Left renal pelvis (tissue), 4 donors: ENCODE measurements around the gene CDCA5. TPM values are rescaled to one million over a fixed set of nuclear protein-coding genes. Genes with fewer than 3 reads are reported as not detected.

ENCODE experiments used
- DNase-seq, 4 donors: peaks; one replicate each; pipeline ENCODE4 v3.0.0-alpha.2; 2013; ENCODE audit warnings: low read depth in 4 of 4, low spot score in 3 of 4
- polyA plus RNA-seq, 4 donors: library from polyadenylated mRNA; unstranded; fragments of 120-200 nt; gene quantifications; one replicate each; pipeline ENCODE4 v1.2.1, GENCODE V29; 2013; ENCODE audit not compliant: insufficient read length in 4 of 4

CDCA5 gene
- polyA plus RNA-seq, 4 donors, result 15.7 to 20.1 (median 18.0) TPM

GRCh38 chr11:65078151-65078550 lies 5.7 kb downstream of the CDCA5 start:
- no peak for DNase-seq

GRCh38 chr11:65077451-65077850 lies 6.4 kb downstream of the CDCA5 start:
- no peak for DNase-seq

GRCh38 chr11:65072631-65072966 lies 11.2 kb downstream of the CDCA5 start:
- no peak for DNase-seq

GRCh38 chr11:65071907-65072630 lies 11.8 kb downstream of the CDCA5 start:
- no peak for DNase-seq

GRCh38 chr11:65069217-65069616 lies 14.6 kb downstream of the CDCA5 start:
- no peak for DNase-seq

- DNase-seq, result no peak
Observed at GRCh38 chr11:65067446-65067845, 16.4 kb downstream of the CDCA5 start.

- no peak for DNase-seq
Observed at GRCh38 chr11:65066805-65067291, 17.0 kb downstream of the CDCA5 start.

GRCh38 chr11:65066315-65066714 lies 17.5 kb downstream of the CDCA5 start:
- DNase-seq, result no peak

GRCh38 chr11:65065851-65066250 lies 18.0 kb downstream of the CDCA5 start:
- no peak for DNase-seq

GRCh38 chr11:65064847-65065240 lies 19.0 kb downstream of the CDCA5 start:
- DNase-seq, result no peak

GRCh38 chr11:65063532-65063931 lies 20.3 kb downstream of the CDCA5 start:
- DNase-seq, result no peak

- no peak for DNase-seq
Observed at GRCh38 chr11:65060913-65061408, 22.9 kb downstream of the CDCA5 start.

GRCh38 chr11:65059959-65060824 lies 23.6 kb downstream of the CDCA5 start:
- DNase-seq, result no peak

- DNase-seq, result no peak
Observed at GRCh38 chr11:65059523-65059922, 24.3 kb downstream of the CDCA5 start.

- DNase-seq, result no peak
Observed at GRCh38 chr11:65058419-65059054, 25.3 kb downstream of the CDCA5 start, which contains the start of gene NAALADL1. TSS of gene NAALADL1 (minus strand) at chr11:65058553. CDS start at chr11:65058521, 32 bp downstream.

- DNase-seq, result no peak
Observed at GRCh38 chr11:65058012-65058411, 25.8 kb downstream of the CDCA5 start.

- no peak for DNase-seq
Observed at GRCh38 chr11:65057526-65057925, 26.3 kb downstream of the CDCA5 start.

- DNase-seq, result no peak
Observed at GRCh38 chr11:65056999-65057398, 26.8 kb downstream of the CDCA5 start.

GRCh38 chr11:65055538-65055937 lies 28.3 kb downstream of the CDCA5 start:
- DNase-seq, result no peak

GRCh38 chr11:65053827-65054508 lies 29.9 kb downstream of the CDCA5 start:
- DNase-seq, result no peak
